Measurements from ENCODE around the gene FAAP100.

DNA sequence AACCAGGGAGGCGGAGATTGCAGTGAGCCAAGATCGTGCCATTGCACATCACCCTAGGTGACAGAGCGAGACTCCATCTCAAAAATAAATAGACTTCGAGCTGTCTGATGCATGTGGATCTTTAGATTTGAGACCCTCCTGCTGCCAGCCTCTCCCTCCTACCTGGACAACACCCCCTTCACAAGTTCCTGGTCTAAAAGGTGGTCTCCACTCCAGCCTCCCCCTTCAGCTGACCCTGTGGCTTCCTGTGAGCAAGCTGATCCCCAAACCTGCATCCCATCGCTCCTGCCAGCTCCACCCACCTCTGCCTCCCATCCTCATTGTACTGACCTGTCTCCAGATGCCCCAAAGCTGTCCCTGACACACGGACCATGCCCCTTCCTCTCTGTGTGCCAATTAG lies 27.1 kb upstream of the FAAP100 start:
- TF ChIP-seq, protein P1, sequence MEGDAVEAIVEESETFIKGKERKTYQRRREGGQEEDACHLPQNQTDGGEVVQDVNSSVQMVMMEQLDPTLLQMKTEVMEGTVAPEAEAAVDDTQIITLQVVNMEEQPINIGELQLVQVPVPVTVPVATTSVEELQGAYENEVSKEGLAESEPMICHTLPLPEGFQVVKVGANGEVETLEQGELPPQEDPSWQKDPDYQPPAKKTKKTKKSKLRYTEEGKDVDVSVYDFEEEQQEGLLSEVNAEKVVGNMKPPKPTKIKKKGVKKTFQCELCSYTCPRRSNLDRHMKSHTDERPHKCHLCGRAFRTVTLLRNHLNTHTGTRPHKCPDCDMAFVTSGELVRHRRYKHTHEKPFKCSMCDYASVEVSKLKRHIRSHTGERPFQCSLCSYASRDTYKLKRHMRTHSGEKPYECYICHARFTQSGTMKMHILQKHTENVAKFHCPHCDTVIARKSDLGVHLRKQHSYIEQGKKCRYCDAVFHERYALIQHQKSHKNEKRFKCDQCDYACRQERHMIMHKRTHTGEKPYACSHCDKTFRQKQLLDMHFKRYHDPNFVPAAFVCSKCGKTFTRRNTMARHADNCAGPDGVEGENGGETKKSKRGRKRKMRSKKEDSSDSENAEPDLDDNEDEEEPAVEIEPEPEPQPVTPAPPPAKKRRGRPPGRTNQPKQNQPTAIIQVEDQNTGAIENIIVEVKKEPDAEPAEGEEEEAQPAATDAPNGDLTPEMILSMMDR (IDR thresholded peaks at IDR 0.05): no peak
- no peak for TF ChIP-seq POLR2A (IDR thresholded peaks at IDR 0.05)
